GM12892 (cell line): ENCODE data around the gene CSTF3.

ENCODE experiments used
- POLR2A ChIP-seq: IDR thresholded peaks from 2 replicates; pipeline ENCODE4 v1.6.1; 2011; ENCODE audit warnings: low read depth, low read length, control low read depth
- POLR2AphosphoS5 ChIP-seq: IDR thresholded peaks from 2 replicates; pipeline ENCODE4 v1.6.1; 2011; ENCODE audit warnings: low read depth, low read length, control low read depth

- TF ChIP-seq POLR2AphosphoS5 (no peak), POLR2A (no peak)
Measured at GRCh38 chr11:33059331-33060007, 101.8 kb downstream of the CSTF3 start.
